Stimulated activated naive CD8-positive, alpha-beta T cell treated with anti-CD3 and anti-CD28 coated beads, Interleukin-15, Interleukin-2, amounts not matched to agents 100 ng/mL and 50 ng/mL, for 24 hours (primary cell): ENCODE results near the gene TPRX1.
"Not testable (repeated sequence)": the region's sequence is repeated elsewhere in the genome, so short reads cannot be mapped to it uniquely, and the experiment has no call there.

Source experiments
- H3K27ac Mint-ChIP-seq: one replicate; pipeline ENCODE4 v1.8.0; 2021; ENCODE audit warnings: mild to moderate bottlenecking, mixed read lengths
- H3K27me3 Mint-ChIP-seq: one replicate; pipeline ENCODE4 v1.8.0; 2021; ENCODE audit warnings: mixed read lengths
- H3K36me3 Mint-ChIP-seq: one replicate; pipeline ENCODE4 v1.8.0; 2021; ENCODE audit warnings: low read depth, mixed read lengths
- H3K4me1 Mint-ChIP-seq: one replicate; pipeline ENCODE4 v1.8.0; 2021; ENCODE audit warnings: low read depth, mixed read lengths
- H3K4me3 Mint-ChIP-seq: one replicate; pipeline ENCODE4 v1.8.0; 2021; ENCODE audit warnings: mild to moderate bottlenecking, mixed read lengths
- H3K9me3 Mint-ChIP-seq: one replicate; pipeline ENCODE4 v1.8.0; 2021; ENCODE audit warnings: mixed read lengths

TPRX1 gene, protein sequence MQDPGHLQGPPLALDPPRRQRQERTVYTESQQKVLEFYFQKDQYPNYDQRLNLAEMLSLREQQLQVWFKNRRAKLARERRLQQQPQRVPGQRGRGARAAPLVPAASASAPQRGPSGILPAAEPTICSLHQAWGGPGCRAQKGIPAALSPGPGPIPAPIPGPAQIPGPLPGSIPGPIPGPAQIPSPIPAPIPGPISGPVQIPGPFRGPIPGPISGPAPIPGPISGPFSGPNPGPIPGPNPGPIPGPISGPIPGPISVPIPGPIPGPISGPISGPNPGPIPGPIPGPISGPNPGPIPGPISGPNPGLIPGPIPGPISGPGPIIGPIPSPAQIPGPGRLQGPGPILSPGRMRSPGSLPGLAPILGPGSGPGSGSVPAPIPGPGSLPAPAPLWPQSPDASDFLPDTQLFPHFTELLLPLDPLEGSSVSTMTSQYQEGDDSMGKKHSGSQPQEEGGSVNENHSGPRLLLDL

DNA sequence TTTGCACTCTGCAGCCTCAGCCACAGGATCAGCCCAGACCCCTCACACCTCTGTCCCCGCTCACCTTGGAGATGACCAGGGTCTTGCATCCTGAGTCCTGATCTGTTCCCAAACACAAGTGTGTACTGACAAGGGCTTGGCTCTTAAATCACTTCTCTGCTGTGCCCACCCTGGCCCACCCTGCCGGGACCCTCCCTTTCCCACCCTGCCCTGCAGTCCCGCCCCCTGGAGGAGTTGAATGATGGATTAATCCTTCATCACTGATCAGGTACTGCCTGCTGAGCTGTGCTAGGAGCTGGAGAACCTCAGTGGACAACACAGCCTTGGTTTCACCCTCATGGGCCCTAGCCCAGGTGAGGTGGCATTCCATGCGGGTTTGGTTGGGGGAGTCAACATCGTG is at the start of gene TPRX1:
Gene TPRX1, minus strand, starts transcription at position 101 of the 400 bp plus-strand sequence. Its CDS starts 12 bp downstream, at position 89.
- not testable (repeated sequence) for H3K4me3 Mint-ChIP-seq, H3K4me1 Mint-ChIP-seq, H3K9me3 Mint-ChIP-seq, H3K27ac Mint-ChIP-seq, H3K36me3 Mint-ChIP-seq, H3K27me3 Mint-ChIP-seq

DNA sequence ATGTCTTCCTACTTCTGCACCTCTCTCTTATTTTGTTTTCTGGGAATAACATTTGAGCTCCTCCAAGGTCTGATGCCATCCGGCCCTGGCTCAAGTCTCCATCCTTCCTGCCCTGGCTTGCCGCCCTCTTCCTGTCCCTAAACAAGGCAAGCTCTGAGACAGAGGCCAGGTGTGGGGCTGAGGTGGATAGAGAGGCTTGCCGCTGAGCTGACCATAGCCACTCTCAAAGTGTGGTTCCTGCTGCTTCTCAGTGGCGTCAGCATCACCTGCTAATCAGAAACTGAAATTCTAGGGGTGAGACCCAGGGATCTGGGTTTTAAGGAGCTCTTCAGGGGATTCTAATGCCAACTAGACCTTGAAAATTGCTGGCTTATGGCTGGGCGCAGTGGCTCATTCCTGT is 48.7 kb upstream of the TPRX1 start:
- Mint-ChIP-seq H3K27me3 (peaks cover 44% of the 10 kb centered on the region), H3K4me3 (no peak overlapping the region), H3K9me3 (no peaks in the 10 kb centered on the region), H3K36me3 (no peaks in the 10 kb centered on the region), H3K4me1 (peaks cover 2% of the 10 kb centered on the region), H3K27ac (no peak overlapping the region)

DNA sequence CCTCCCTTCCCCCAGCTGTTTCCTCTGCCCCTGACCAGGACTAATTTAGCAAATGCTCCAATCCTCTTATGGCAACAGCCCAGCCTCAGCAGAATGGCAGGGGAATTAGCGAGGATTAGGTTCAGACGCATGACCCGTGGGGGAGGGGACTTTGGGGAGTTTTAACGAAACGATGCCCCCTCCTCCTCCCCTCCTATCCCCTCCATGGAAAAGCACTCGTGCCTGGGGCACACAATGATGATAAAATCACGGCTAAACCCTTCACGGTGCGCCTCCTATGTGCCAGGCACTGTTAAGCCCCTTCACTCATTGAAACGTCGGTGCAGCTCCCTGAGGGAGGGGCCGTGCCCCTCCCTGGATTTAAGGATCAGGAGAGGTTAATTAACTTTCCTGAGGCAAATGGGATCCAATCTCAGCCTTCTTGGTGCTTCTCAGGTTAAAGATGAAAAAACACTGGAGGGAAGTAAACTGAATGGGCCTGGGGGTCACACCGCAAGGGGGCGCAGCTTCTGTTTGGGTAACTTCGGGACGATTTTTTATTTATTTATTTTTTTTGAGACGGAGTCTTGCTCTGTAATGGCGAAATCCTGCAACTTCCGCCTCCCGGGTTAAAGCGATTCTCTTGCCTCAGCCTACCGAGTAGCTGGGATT is 44.6 kb upstream of the TPRX1 start:
- H3K4me1 Mint-ChIP-seq: peaks cover 2% of the 10 kb centered on the region
- no peaks in the 10 kb centered on the region for H3K9me3 Mint-ChIP-seq
- peaks cover 52% of the 10 kb centered on the region for H3K27me3 Mint-ChIP-seq
- H3K4me3 Mint-ChIP-seq: no peak overlapping the region
- no peak overlapping the region for H3K27ac Mint-ChIP-seq
- no peaks in the 10 kb centered on the region for H3K36me3 Mint-ChIP-seq

DNA sequence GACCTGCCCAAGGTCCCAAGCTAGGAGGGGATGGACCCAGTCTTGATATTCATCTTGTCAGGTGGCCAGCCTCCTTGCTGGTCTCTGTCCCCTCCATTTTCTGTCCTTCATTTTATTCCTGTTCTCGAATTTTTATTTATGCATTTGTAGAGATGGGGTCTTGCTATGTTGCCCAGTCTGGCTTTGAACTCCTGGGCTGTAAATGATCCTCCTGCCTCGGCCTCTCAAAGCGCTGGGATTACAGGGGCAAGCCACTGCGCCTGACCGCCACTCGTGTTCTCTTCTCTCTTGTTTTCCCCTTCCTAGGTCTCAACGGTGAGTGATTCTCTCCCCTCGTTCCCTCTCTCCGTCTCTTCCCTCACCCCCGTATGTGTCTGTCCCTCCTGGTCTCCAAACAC is 44.1 kb upstream of the TPRX1 start:
- H3K36me3 Mint-ChIP-seq: no peaks in the 10 kb centered on the region
- peaks cover 50% of the 10 kb centered on the region for H3K27me3 Mint-ChIP-seq
- H3K9me3 Mint-ChIP-seq: no peaks in the 10 kb centered on the region
- no peak overlapping the region for H3K27ac Mint-ChIP-seq
- H3K4me1 Mint-ChIP-seq: peaks cover 2% of the 10 kb centered on the region
- no peak overlapping the region for H3K4me3 Mint-ChIP-seq

DNA sequence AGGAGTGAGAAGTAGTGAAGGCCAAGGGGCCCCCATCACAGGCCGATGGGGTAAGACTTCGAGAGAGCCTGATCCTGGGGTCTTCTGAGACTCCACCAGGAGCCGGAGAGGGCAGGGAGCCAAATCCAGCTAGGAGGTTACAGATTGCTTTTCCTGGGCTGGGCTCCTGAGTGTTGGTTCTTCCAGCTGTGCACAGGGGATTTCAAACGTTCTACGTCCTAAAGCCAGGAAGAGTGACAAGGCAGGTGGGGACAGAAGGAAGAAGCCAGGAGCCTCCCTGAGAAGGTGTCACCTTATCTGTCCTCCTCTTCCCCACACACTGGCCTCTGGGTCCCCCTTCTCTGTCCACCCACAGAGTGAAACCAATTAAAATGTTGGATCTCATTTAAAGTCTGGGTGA is 38.6 kb upstream of the TPRX1 start:
- Mint-ChIP-seq H3K4me3 (no peak overlapping the region), H3K4me1 (no peaks in the 10 kb centered on the region), H3K36me3 (no peaks in the 10 kb centered on the region), H3K27ac (no peak overlapping the region), H3K9me3 (no peaks in the 10 kb centered on the region), H3K27me3 (peaks cover 17% of the 10 kb centered on the region)

DNA sequence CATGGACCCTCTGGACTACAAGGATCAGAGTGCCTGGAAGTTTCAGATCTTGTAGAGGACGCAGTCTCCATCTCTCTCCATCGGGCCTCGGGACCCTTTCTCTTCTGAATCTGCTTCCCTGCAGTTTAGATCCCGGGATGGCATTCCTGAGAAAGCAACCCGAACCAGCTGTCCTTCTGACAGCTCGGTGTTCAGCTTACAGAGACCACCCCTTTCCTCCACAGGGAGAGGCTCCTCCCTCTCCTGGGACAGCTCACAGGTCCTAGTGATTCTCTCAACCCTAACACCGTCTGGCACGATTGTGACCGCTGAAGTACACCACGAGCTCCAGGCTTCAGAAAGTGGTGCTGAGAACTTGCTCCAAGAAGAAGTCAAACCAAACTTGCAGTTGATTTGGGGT is 35.6 kb upstream of the TPRX1 start:
- Mint-ChIP-seq H3K27me3 (peaks cover 9% of the 10 kb centered on the region), H3K27ac (no peak overlapping the region), H3K4me1 (no peaks in the 10 kb centered on the region), H3K9me3 (no peaks in the 10 kb centered on the region), H3K4me3 (no peak overlapping the region), H3K36me3 (no peaks in the 10 kb centered on the region)

DNA sequence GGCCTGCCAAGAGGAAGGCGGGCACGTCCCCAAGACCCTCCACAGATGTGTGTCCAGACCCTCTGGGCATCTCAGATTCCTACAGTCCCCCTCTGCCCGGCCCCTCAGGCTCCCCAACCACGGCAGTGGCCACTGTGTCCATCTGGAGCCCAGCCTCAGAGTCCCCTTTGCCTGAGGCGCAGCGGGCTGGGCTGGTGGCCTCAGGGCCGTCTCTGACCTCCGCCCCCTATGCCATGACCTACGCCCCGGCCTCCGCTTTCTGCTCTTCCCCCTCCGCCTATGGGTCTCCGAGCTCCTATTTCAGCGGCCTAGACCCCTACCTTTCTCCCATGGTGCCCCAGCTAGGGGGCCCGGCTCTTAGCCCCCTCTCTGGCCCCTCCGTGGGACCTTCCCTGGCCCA is 35.1 kb upstream of the TPRX1 start:
- Mint-ChIP-seq H3K27ac (no peak overlapping the region), H3K27me3 (peaks cover 9% of the 10 kb centered on the region), H3K4me3 (no peak overlapping the region), H3K9me3 (no peaks in the 10 kb centered on the region), H3K36me3 (no peaks in the 10 kb centered on the region), H3K4me1 (no peaks in the 10 kb centered on the region)

DNA sequence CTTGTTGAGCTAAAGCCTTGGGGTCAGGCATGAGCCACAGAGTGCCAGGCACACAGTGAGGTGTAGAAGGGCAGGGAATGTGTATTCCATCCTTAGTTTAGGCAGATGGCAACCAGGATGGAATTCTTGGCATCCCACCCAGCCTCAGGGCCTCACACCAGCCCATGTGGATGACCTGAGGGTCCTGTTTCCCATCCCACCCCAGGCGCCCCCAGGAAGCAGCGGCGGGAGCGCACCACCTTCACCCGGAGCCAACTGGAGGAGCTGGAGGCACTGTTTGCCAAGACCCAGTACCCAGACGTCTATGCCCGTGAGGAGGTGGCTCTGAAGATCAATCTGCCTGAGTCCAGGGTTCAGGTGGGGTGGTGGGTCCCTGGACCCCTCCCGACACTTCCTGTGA is 31.7 kb upstream of the TPRX1 start:
- H3K4me1 Mint-ChIP-seq: no peaks in the 10 kb centered on the region
- H3K36me3 Mint-ChIP-seq: no peaks in the 10 kb centered on the region
- H3K27ac Mint-ChIP-seq: no peak overlapping the region
- H3K4me3 Mint-ChIP-seq: no peak overlapping the region
- H3K9me3 Mint-ChIP-seq: no peaks in the 10 kb centered on the region
- H3K27me3 Mint-ChIP-seq: no peaks in the 10 kb centered on the region

DNA sequence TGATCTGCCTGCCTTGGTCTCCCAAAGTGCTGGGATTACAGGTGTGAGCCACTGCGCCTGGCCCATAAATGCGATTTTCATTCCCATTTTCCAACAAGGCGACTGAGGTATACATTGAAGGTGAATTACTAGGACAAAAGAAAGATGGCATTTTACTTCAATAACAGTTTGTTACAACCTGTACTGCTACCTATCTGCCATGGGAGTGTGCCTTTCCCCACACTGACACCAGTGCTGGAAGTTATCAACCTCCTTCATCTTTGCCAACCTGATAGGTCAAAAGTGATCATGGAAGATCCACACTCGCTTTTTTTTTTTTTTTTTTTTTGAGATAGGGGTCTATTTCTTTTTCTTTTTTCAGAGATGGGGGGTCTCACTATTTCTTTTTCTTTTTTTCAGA is 28.4 kb upstream of the TPRX1 start:
- H3K27ac Mint-ChIP-seq: no peak overlapping the region
- H3K4me1 Mint-ChIP-seq: no peaks in the 10 kb centered on the region
- H3K27me3 Mint-ChIP-seq: peaks cover 3% of the 10 kb centered on the region
- H3K9me3 Mint-ChIP-seq: no peaks in the 10 kb centered on the region
- H3K36me3 Mint-ChIP-seq: no peaks in the 10 kb centered on the region
- no peak overlapping the region for H3K4me3 Mint-ChIP-seq

DNA sequence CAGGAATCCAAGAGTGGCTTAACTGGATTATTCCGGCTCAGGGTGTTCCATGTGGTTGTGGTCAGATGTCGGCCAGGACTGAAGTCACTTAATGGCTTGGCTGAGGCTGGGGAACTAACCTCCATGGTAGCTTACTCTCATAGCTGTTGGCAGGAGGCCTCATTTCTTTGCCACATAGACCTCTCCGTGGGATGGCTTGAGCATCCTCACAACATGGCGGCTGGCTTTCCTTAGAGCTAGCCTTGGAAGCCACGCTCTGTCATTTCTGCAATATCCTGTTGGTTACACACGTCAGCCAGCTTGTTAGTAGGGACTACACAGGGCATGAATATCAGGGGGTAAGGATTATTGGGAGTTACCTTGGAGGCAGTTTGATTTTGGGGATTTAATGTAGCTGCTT is 22.4 kb upstream of the TPRX1 start:
- Mint-ChIP-seq H3K36me3 (no peaks in the 10 kb centered on the region), H3K27me3 (peaks cover 16% of the 10 kb centered on the region), H3K4me3 (no peak overlapping the region), H3K4me1 (no peaks in the 10 kb centered on the region), H3K9me3 (no peaks in the 10 kb centered on the region), H3K27ac (no peak overlapping the region)

DNA sequence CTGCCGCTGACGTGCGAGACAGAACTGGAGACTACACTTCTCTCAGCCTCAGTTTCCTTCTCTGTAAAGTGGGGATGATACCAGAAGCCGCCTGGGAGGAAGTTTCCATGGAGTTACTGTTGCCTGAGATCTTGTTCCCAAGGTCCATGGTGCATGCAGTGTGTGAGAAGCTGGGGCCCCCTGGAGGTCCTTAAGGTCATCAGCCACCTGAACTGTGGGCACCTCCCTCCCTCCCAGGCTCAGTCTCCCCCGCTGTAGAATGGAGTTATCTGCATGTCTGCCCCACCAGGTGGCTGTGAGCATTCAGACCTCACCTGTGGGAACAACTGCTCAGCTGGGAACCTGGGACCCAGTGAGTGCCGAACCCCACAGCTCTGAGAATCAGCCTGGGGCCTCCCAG is 20.0 kb upstream of the TPRX1 start:
- no peaks in the 10 kb centered on the region for H3K36me3 Mint-ChIP-seq
- H3K9me3 Mint-ChIP-seq: no peaks in the 10 kb centered on the region
- H3K4me1 Mint-ChIP-seq: peaks cover 4% of the 10 kb centered on the region
- no peak overlapping the region for H3K27ac Mint-ChIP-seq
- H3K27me3 Mint-ChIP-seq: peaks cover 25% of the 10 kb centered on the region
- no peak overlapping the region for H3K4me3 Mint-ChIP-seq

DNA sequence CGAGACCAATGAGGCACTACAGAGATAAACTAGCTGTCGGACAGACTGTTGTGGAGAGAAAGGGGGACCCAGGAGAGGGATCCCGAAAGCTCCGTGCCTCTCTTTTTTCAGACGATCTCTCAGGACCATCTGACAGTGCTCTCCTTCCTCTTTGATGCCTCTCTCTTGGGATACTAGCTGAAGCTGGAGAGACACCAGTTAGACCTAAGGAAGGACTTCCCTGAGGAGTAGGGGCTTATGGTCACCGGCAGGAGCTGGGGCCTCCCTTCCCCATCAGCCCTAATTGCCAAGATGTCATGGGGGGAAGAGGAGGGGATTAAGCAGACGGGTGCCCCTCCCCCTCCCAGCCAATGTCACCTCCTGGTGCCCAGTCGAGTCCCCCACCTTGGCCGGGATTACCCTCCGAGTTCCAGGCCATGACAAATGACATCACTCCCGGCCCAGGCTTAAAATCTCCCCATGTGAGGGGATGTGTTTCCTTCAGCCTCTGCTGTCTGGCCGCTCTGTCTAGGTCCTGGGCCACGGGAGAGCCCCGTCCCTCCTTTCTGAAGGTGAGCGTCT is 17.2 kb upstream of the TPRX1 start, which contains the start of gene CRX:
Gene CRX, plus strand, starts transcription at position 478 of the 561 bp plus-strand sequence. CDS start 12,507 bp downstream, outside the sequence.
- Mint-ChIP-seq H3K9me3 (no peaks in the 10 kb centered on the region), H3K4me1 (peaks cover 4% of the 10 kb centered on the region), H3K36me3 (no peaks in the 10 kb centered on the region), H3K27me3 (peaks cover 41% of the 10 kb centered on the region), H3K4me3 (no peak within 1 kb of the TSS), H3K27ac (no peak within 1 kb of the TSS)

DNA sequence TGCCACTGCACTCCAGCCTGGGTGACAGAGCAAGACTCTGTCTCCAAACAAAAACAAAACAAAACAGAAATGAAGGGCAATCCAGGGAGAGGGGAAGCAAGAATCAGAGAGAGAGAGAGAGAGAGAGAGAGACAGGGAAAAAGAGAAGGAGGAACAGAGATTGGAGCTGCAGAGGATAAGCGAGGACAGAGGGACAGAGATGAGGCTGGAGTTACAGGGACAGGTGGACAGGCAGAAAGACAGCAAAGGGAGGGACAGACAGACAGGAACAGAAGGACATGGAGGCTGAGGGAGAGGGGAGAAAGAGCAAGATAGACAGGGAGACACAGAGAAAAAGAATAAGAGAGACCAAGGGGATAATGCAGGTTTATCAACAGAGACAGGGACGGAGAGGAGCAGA is 16.1 kb upstream of the TPRX1 start:
- H3K9me3 Mint-ChIP-seq: no peaks in the 10 kb centered on the region
- peaks cover 41% of the 10 kb centered on the region for H3K27me3 Mint-ChIP-seq
- H3K36me3 Mint-ChIP-seq: no peaks in the 10 kb centered on the region
- H3K27ac Mint-ChIP-seq: no peak overlapping the region
- peaks cover 4% of the 10 kb centered on the region for H3K4me1 Mint-ChIP-seq
- no peak overlapping the region for H3K4me3 Mint-ChIP-seq

DNA sequence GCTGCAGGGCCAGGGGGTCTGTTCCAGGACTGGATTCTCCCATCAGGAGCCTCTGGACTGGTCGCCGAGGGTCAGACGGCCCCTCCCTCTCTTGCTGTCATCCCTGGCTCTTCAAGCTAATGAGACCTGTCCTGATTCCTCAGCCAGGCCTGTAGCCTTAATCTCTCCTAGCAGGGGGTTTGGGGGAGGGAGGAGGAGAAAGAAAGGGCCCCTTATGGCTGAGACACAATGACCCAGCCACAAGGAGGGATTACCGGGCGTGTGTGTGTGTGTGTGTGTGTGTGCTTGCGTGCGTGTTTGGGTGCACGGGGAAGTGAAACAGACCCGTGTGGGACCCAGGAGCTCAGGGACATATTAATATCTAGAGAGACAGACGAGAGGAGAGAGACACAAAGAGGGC is 15.5 kb upstream of the TPRX1 start:
- peaks cover 4% of the 10 kb centered on the region for H3K4me1 Mint-ChIP-seq
- H3K9me3 Mint-ChIP-seq: no peaks in the 10 kb centered on the region
- H3K27ac Mint-ChIP-seq: no peak overlapping the region
- no peak overlapping the region for H3K4me3 Mint-ChIP-seq
- H3K27me3 Mint-ChIP-seq: peaks cover 41% of the 10 kb centered on the region
- no peaks in the 10 kb centered on the region for H3K36me3 Mint-ChIP-seq

DNA sequence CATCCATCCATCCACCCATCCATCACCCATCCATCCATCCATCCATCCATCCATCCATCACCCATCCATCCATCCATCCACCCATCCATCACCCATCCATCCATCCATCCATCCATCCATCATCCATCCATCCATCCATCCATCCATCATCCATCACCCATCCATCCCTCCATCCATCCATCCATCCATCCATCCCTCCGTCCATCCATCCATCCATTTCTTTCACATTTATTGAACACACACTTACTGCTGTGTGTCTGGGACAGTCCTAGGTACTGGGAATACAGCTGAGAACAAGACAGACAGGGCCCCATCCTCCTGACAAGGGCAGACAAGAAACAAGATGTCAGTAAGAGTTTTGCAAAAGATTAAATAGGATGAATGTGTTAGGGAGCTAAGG is 13.9 kb upstream of the TPRX1 start:
- not testable (repeated sequence) for H3K36me3 Mint-ChIP-seq, H3K4me3 Mint-ChIP-seq, H3K27ac Mint-ChIP-seq, H3K4me1 Mint-ChIP-seq, H3K9me3 Mint-ChIP-seq
- H3K27me3 Mint-ChIP-seq: peaks cover 41% of the 10 kb centered on the region
